C4-2B (cell line): ENCODE measurements around the gene COP1.

ENCODE experiments used
- CTCF ChIP-seq: fragments of 450-650 bp; conservative IDR thresholded peaks from 2 replicates; pipeline ENCODE4 v1.5.1; 2017; ENCODE audit warnings: mild to moderate bottlenecking
- ZFX ChIP-seq: fragments of 450-650 bp; IDR thresholded peaks from 2 replicates; pipeline ENCODE4 v1.6.1; 2017

GRCh38 chr1:175968486-175969172, 238.5 kb downstream of the COP1 start:
- TF ChIP-seq CTCF = no peak
- no peak for TF ChIP-seq ZFX
